ENCODE measurements around the gene UQCRHL.

Gene UQCRHL

GRCh38 chr1:15757575-15758342 is 49.7 kb downstream of the UQCRHL start:
- DNase-seq (ENCODE audit: low spot score) = no peak

Measured in activated CD4-positive, alpha-beta T cell treated with anti-CD3 and anti-CD28 coated beads, Interleukin-2, Interleukin-4, amounts not matched to agents 100 ng/mL and 50 ng/mL, durations not matched to agents 16 hours and 8 hours (primary cell).